GM18505 (cell line): ENCODE data around the gene PML.

ENCODE experiments used
- ATAC-seq: cut with Tn5 transposase; IDR thresholded peaks from one replicate; pipeline ENCODE4 v1.9.1; 2021; ENCODE audit not compliant: unreplicated experiment
- POLR2A ChIP-seq: IDR thresholded peaks from 4 replicates; pipeline ENCODE4 v1.6.1; 2011; ENCODE audit warnings: borderline replicate concordance; ENCODE audit not compliant: insufficient read depth, insufficient read length; ENCODE audit errors: extremely low read depth

The PML gene

GRCh38 chr15:73994413-73994883, at the start of gene PML:
TSS of gene PML (plus strand) at chr15:73994716. CDS start at chr15:73994813, 97 bp downstream.
- peak; percentile 61 for ATAC-seq
- peak; percentile 66 for TF ChIP-seq POLR2A

GRCh38 chr15:73945130-73945508, 49.4 kb upstream of the PML start:
- no peak for TF ChIP-seq POLR2A
- ATAC-seq, result no peak

- ATAC-seq, result no peak
- TF ChIP-seq POLR2A, result no peak
These were observed 48.3 kb upstream of the PML start for GRCh38 chr15:73946046-73946721.

DNA sequence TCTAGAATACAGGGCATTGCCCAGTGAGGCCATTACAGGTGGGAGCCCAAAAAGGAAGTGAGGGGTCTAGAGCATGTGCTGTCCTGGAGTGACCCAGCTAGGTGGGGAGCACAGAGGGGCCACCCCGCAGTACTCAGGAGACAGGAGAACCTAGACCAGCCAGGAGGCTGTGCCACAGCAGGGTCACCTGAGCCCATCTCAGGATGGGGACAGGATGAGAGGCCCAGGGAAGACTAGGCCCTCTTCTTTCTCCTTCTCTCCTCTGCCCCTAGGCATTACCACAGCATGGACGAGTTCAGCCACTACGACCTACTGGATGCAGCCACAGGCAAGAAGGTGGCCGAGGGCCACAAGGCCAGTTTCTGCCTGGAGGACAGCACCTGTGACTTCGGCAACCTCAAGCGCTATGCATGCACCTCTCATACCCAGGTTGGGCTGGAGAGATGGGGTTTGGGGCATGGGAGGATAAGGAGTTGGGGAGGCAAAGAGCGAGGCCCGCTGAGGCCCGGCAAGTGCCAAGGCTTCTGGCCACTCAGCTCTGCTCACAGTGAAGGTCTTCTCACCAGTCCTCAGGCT, 47.6 kb upstream of the PML start:
- no peak for TF ChIP-seq POLR2A
- ATAC-seq, result no peak

GRCh38 chr15:73947651-73948050, 46.9 kb upstream of the PML start:
- ATAC-seq, result no peak
- TF ChIP-seq POLR2A, result no peak

DNA sequence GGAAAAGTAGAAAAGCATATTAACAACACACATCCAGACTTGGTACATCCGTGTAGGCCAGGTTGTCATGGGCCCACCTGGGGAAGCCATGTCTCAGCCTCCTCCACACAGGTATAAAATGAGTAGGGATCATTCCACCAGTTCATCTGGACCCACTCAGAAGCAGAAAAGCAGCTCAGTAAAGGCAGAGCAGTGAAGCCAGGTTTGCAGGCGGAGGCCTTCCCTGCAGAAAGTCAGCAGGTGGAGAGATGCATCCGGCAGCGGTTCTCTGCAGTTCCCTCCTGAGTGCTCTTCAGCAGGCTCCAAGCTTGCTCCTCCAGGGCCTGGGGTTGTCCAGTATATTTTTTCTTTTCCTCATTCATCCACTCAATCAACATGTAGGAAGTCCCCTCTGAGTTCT, 46.1 kb upstream of the PML start:
- no peak for ATAC-seq
- TF ChIP-seq POLR2A, result no peak

- TF ChIP-seq POLR2A, result no peak
- ATAC-seq, result no peak
These were observed 45.5 kb upstream of the PML start for GRCh38 chr15:73948982-73949381.

DNA sequence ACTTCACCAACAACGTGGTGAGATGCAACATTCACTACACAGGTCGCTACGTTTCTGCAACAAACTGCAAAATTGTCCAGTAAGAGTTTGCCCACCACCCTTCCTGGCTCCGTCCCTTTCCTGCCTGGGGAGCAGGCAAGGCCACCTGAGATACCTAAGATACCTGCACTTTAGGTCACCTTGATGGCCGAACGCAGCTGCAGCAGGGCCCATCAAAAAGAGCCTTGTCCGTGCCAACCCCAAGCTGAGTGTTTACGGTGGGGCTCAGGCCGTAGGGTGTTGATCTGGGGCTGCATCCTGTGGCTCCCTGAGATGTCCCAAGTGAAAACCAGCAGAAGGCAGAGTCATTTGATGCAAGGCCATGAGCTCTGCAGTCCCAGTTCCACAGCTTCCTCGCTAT, 45.0 kb upstream of the PML start:
- ATAC-seq, result no peak
- TF ChIP-seq POLR2A, result no peak

GRCh38 chr15:73950479-73950830, 44.1 kb upstream of the PML start:
- no peak for ATAC-seq
- no peak for TF ChIP-seq POLR2A

DNA sequence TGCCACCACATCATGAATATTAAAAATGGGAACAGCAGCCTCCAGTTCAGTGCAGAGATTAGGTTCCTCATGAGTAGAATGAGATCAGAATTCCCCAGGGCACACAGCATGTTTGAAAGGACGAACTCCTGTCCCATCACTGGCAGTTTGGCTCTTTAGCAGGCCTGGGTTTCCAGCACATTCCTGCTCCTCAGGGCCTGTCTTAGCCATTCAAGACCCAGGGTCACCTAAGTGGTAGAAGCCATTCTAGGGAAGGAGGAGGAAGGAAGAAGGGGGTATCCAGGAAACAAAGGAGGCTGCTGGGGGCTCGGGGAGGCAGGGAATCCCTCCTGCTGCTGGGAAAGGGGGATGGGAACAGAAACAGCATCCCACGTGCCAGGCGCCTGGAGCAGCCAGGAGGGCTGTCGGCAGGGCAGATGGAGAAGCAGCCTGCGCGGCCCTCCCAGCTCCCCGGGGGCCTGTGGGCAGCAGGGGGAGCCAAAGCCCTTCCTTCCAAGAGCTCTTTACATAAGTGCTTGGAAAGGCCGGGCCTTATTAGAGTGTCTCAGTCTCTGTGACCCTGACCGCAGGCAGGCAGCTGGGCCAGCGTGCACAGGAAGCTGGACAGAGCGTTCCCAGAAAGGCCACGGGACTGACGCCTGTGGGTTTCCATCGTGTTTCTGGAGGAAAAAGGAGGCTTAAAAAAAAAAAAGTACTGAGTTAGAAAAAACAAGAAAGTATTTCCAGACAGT, 43.5 kb upstream of the PML start:
- TF ChIP-seq POLR2A, result no peak
- ATAC-seq, result no peak

DNA sequence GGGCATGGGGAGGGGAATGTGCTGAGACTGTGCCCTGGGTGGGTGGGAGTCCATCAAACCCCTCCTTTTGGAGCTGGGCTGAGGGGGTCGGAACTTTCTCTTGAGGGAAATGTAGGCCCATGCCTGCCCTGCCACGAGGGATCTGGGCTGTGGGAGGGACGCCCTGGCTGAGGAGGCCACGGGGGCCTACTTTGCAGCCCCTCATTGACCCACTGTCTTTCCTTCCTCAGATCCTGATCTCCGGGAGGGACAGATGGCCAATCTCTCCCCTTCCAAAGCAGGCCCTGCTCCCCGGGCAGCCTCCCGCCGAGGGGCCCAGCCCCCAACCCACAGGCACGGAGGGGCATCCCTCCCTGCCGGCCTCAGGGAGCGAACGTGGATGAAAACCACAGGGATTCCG, 42.9 kb upstream of the PML start:
- ATAC-seq, result no peak
- TF ChIP-seq POLR2A, result no peak

DNA sequence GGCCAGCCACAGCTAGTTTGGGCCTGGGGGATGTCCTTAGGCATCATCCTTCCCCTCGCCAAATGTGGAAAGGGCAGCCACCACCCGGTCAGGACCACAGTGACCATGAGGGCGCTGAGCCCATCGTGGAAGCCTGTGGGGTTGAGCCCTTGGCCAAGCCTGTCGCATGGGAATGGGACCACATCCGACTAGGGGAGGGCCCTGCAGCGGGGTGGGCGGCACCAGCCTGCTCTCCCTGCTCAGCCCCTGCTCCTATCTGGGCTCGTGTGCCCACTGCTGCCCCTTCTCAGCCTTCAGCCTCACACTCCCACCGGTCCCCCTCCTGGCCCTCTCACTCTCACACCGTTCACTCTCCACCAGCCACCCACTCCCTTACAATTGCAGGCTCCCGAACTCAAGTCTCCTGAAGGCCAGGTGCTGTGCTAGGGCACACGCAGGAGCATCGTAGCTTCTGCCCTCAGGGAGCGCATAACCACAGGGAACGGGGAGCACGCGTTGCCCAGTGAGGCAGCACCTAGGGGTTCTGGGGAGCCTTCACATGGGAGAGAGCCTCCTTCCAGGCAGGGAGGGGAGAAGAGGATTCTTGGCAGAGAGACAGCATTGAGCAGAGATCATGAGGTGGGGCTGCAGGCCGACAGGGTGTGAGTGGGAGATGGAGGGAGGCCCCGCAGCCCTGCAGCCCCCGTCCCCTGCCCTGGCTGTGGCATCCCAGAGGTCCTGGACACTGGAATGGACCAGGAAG, 42.2 kb upstream of the PML start:
- ATAC-seq, result no peak
- no peak for TF ChIP-seq POLR2A

- ATAC-seq, result no peak
These were observed 41.4 kb upstream of the PML start for GRCh38 chr15:73952913-73953750.

More at GRCh38 chr15:73952913-73953750, 41.4 kb upstream of the PML start:
- no peak for TF ChIP-seq POLR2A
